Trophoblast cell (in vitro differentiated cells and primary cell): ENCODE results near the gene KIF16B.
A peak's percentile ranks its signal among the peaks of the same experiment; 100 is the strongest.

ENCODE experiments used
- DNase-seq, 2 donors: peaks; one replicate each; pipeline ENCODE4 v3.0.0-alpha.2; 2016
- H2AFZ ChIP-seq: 2 replicates; pipeline ENCODE4 v1.6.1; 2013; ENCODE audit warnings: low read length, moderate library complexity, mild to moderate bottlenecking; ENCODE audit not compliant: insufficient read depth, poor library complexity
- H2AK5ac ChIP-seq: 2 replicates; pipeline ENCODE4 v1.6.1; 2013; ENCODE audit warnings: mild to moderate bottlenecking, low read length
- H2BK120ac ChIP-seq: 2 replicates; pipeline ENCODE4 v1.6.1; 2013; ENCODE audit warnings: low read length, mild to moderate bottlenecking, moderate library complexity; ENCODE audit not compliant: insufficient read depth, poor library complexity
- H2BK12ac ChIP-seq: 2 replicates; pipeline ENCODE4 v1.6.1; 2013; ENCODE audit warnings: mild to moderate bottlenecking, low read length, moderate library complexity
- H2BK5ac ChIP-seq: 2 replicates; pipeline ENCODE4 v1.6.1; 2013; ENCODE audit warnings: low read length, low read depth, moderate library complexity, mild to moderate bottlenecking; ENCODE audit not compliant: poor library complexity
- H3K14ac ChIP-seq: 2 replicates; pipeline ENCODE4 v1.6.1; 2013; ENCODE audit warnings: mild to moderate bottlenecking, low read length
- H3K18ac ChIP-seq: 2 replicates; pipeline ENCODE4 v1.6.1; 2013; ENCODE audit warnings: mild to moderate bottlenecking, low read length
- H3K23ac ChIP-seq: 2 replicates; pipeline ENCODE4 v1.6.1; 2013; ENCODE audit warnings: low read length
- H3K27ac ChIP-seq: 2 replicates; pipeline ENCODE4 v1.5.1; 2013; ENCODE audit warnings: low read depth, mild to moderate bottlenecking, inconsistent platforms, low read length, moderate library complexity
- H3K27me3 ChIP-seq: 2 replicates; pipeline ENCODE4 v1.6.1; 2013; ENCODE audit warnings: inconsistent platforms, mild to moderate bottlenecking, low read length, moderate library complexity; ENCODE audit not compliant: insufficient read depth
- H3K36me3 ChIP-seq, 2 experiments: 1 replicate in 1 of 2; 2 replicates in 1 of 2; pipeline ENCODE4 v1.6.1; 2013; ENCODE audit warnings: low read length in 2 of 2, mild to moderate bottlenecking in 2 of 2, moderate library complexity in 1 of 2; ENCODE audit not compliant: insufficient read depth in 2 of 2, control insufficient read depth in 1 of 2
- H3K4ac ChIP-seq: 2 replicates; pipeline ENCODE4 v1.6.1; 2013; ENCODE audit warnings: low read depth, mild to moderate bottlenecking, low read length, moderate library complexity
- H3K4me1 ChIP-seq, 2 experiments: 1 replicate in 1 of 2; 2 replicates in 1 of 2; pipeline ENCODE4 v1.6.1; 2013; ENCODE audit warnings: low read length in 2 of 2, mild to moderate bottlenecking in 2 of 2, moderate library complexity in 1 of 2; ENCODE audit not compliant: insufficient read depth in 2 of 2, control insufficient read depth in 1 of 2
- H3K4me2 ChIP-seq: 2 replicates; pipeline ENCODE4 v1.6.1; 2013; ENCODE audit warnings: inconsistent platforms, mild to moderate bottlenecking, low read length, moderate library complexity
- H3K4me3 ChIP-seq: 2 replicates; pipeline ENCODE4 v1.5.1; 2013; ENCODE audit warnings: mild to moderate bottlenecking, low read depth, low read length, inconsistent platforms
- H3K79me1 ChIP-seq: one replicate; pipeline ENCODE4 v1.6.1; 2013; ENCODE audit warnings: low read length
- H3K79me2 ChIP-seq: 2 replicates; pipeline ENCODE4 v1.6.1; 2013; ENCODE audit warnings: low read length, mild to moderate bottlenecking; ENCODE audit not compliant: control insufficient read depth, insufficient read depth, poor library complexity
- H3K9ac ChIP-seq: 2 replicates; pipeline ENCODE4 v1.6.1; 2013; ENCODE audit warnings: mild to moderate bottlenecking, low read length
- H3K9me3 ChIP-seq: 2 replicates; pipeline ENCODE4 v1.6.1; 2013; ENCODE audit warnings: low read depth, mild to moderate bottlenecking, control low read depth, inconsistent platforms, low read length; ENCODE audit not compliant: insufficient read depth
- H4K12ac ChIP-seq: 2 replicates; pipeline ENCODE4 v1.6.1; 2013; ENCODE audit warnings: low read depth, mild to moderate bottlenecking, low read length, moderate library complexity
- H4K8ac ChIP-seq: 2 replicates; pipeline ENCODE4 v1.6.1; 2013; ENCODE audit warnings: low read depth, mild to moderate bottlenecking, low read length, moderate library complexity
- H4K91ac ChIP-seq: one replicate; pipeline ENCODE4 v1.6.1; 2013; ENCODE audit warnings: low read depth, mild to moderate bottlenecking, low read length, moderate library complexity
- WGBS: extraction: QIAGEN DNeasy Blood & Tissue Kit; methylation state at CpG from one replicate; pipeline ENCODE4 v1.1.7; 2013; ENCODE audit warnings: missing lambda C conversion rate; ENCODE audit not compliant: insufficient read length, insufficient coverage; ENCODE audit errors: extremely low coverage; 5-methylcytosine and 5-hydroxymethylcytosine counted together

Gene KIF16B

GRCh38 chr20:16516794-16517193 is 56.5 kb downstream of the KIF16B start:
- H3K9ac ChIP-seq, result no peak overlapping the region
- H3K4me3 ChIP-seq, result no peak overlapping the region
- no CpG with 5 or more reads among the region's 1 CpG for WGBS

GRCh38 chr20:16515046-16515445 is 58.2 kb downstream of the KIF16B start:
- no peak overlapping the region for H2BK5ac ChIP-seq
- H3K9me3 ChIP-seq, result no peaks in the 10 kb centered on the region
- H3K14ac ChIP-seq, result no peak overlapping the region
- no peak overlapping the region for H3K18ac ChIP-seq
- peaks cover 4 to 5% of the 10 kb centered on the region in 2 experiments for H3K36me3 ChIP-seq
- no peak overlapping the region for H3K23ac ChIP-seq
- no peak overlapping the region for H3K4me3 ChIP-seq
- no peak overlapping the region for H4K8ac ChIP-seq
- no peaks in the 10 kb centered on the region for H3K79me1 ChIP-seq
- H3K4me1 ChIP-seq, result no peaks in the 10 kb centered on the region
- H2BK12ac ChIP-seq, result no peak overlapping the region
- H3K27ac ChIP-seq, result no peak overlapping the region
- WGBS, result no CpG with 5 or more reads among the region's 2 CpGs
- H3K27me3 ChIP-seq, result no peaks in the 10 kb centered on the region
- H4K91ac ChIP-seq, result no peak overlapping the region
- no peak overlapping the region for H3K4me2 ChIP-seq
- H2AK5ac ChIP-seq, result no peak overlapping the region
- no peak overlapping the region for H2AFZ ChIP-seq
- H4K12ac ChIP-seq, result no peak overlapping the region
- no peak overlapping the region for H3K4ac ChIP-seq
- no peak overlapping the region for H3K9ac ChIP-seq
- no peak for DNase-seq
- H3K79me2 ChIP-seq, result no peaks in the 10 kb centered on the region
- H2BK120ac ChIP-seq, result no peak overlapping the region

More at GRCh38 chr20:16516794-16517193, 56.5 kb downstream of the KIF16B start:
- no peaks in the 10 kb centered on the region for H3K27me3 ChIP-seq
- peaks cover 2 to 3% of the 10 kb centered on the region in 2 experiments for H3K36me3 ChIP-seq
- no peak overlapping the region for H4K12ac ChIP-seq
- no peak overlapping the region for H2AFZ ChIP-seq
- no peak overlapping the region for H3K4ac ChIP-seq
- no peaks in the 10 kb centered on the region for H3K9me3 ChIP-seq
- peak overlapping the region; percentile 2 for H4K8ac ChIP-seq
- no peak overlapping the region for H4K91ac ChIP-seq
- H3K27ac ChIP-seq, result no peak overlapping the region
- H2BK5ac ChIP-seq, result no peak overlapping the region
- no peak overlapping the region for H2BK12ac ChIP-seq
- no peak for DNase-seq
- no peaks in the 10 kb centered on the region for H3K79me1 ChIP-seq
- no peak overlapping the region for H3K23ac ChIP-seq
- H3K18ac ChIP-seq, result no peak overlapping the region
- no peaks in the 10 kb centered on the region for H3K79me2 ChIP-seq
- H2AK5ac ChIP-seq, result no peak overlapping the region
- peaks cover 3 to 5% of the 10 kb centered on the region in 2 experiments for H3K4me1 ChIP-seq
- no peak overlapping the region for H3K4me2 ChIP-seq
- H3K14ac ChIP-seq, result no peak overlapping the region
- H2BK120ac ChIP-seq, result no peak overlapping the region

- H2BK12ac ChIP-seq, result no peak overlapping the region
- no peak overlapping the region for H3K23ac ChIP-seq
- H3K4me2 ChIP-seq, result no peak overlapping the region
- H4K91ac ChIP-seq, result no peak overlapping the region
- no peaks in the 10 kb centered on the region for H3K4me1 ChIP-seq
- no peak overlapping the region for H2BK120ac ChIP-seq
- H2AK5ac ChIP-seq, result no peak overlapping the region
- no peaks in the 10 kb centered on the region for H3K9me3 ChIP-seq
- H4K12ac ChIP-seq, result no peak overlapping the region
- no peaks in the 10 kb centered on the region for H3K27me3 ChIP-seq
- H3K4me3 ChIP-seq, result no peak overlapping the region
- no peak overlapping the region for H3K18ac ChIP-seq
- DNase-seq, result peak in 1 of 2 donors; percentile 5
- no peaks in the 10 kb centered on the region for H3K79me2 ChIP-seq
- no peak overlapping the region for H4K8ac ChIP-seq
- no peak overlapping the region for H3K4ac ChIP-seq
- H2AFZ ChIP-seq, result no peak overlapping the region
- no CpG with 5 or more reads among the region's 4 CpGs for WGBS
- no peak overlapping the region for H3K27ac ChIP-seq
- H3K79me1 ChIP-seq, result no peaks in the 10 kb centered on the region
- peaks cover 4 to 5% of the 10 kb centered on the region in 2 experiments for H3K36me3 ChIP-seq
- H3K9ac ChIP-seq, result no peak overlapping the region
- no peak overlapping the region for H3K14ac ChIP-seq
- no peak overlapping the region for H2BK5ac ChIP-seq
These were observed 59.1 kb downstream of the KIF16B start for GRCh38 chr20:16514140-16514539.

GRCh38 chr20:16505894-16506293 is 67.4 kb downstream of the KIF16B start:
- no peaks in the 10 kb centered on the region for H3K9me3 ChIP-seq
- no peak overlapping the region for H3K4ac ChIP-seq
- no peaks in the 10 kb centered on the region for H3K79me1 ChIP-seq
- WGBS, result no CpG with 5 or more reads among the region's 8 CpGs
- no peak overlapping the region for H3K9ac ChIP-seq
- H3K14ac ChIP-seq, result no peak overlapping the region
- H4K8ac ChIP-seq, result no peak overlapping the region
- no peaks in the 10 kb centered on the region for H3K79me2 ChIP-seq
- no peaks in the 10 kb centered on the region for H3K4me1 ChIP-seq
- no peaks in the 10 kb centered on the region for H3K27me3 ChIP-seq
- peak overlapping the region; percentile 30 for H4K12ac ChIP-seq
- H2AK5ac ChIP-seq, result no peak overlapping the region
- H3K4me3 ChIP-seq, result no peak overlapping the region
- H2BK120ac ChIP-seq, result no peak overlapping the region
- H4K91ac ChIP-seq, result no peak overlapping the region
- no peak for DNase-seq
- H3K23ac ChIP-seq, result no peak overlapping the region
- peaks cover 9 to 17% of the 10 kb centered on the region in 2 experiments for H3K36me3 ChIP-seq
- no peak overlapping the region for H3K4me2 ChIP-seq
- no peak overlapping the region for H2AFZ ChIP-seq
- no peak overlapping the region for H3K18ac ChIP-seq
- no peak overlapping the region for H2BK5ac ChIP-seq
- no peak overlapping the region for H3K27ac ChIP-seq
- no peak overlapping the region for H2BK12ac ChIP-seq
